HS-27A (cell line): Measurements from ENCODE around the gene FOXE1.
A peak's percentile ranks its signal among the peaks of the same experiment; 100 is the strongest.

Source experiments
- DNase-seq: peaks from one replicate; pipeline ENCODE4 v3.0.0-alpha.2; 2012; ENCODE audit warnings: low read depth, missing footprints

Gene FOXE1

DNA sequence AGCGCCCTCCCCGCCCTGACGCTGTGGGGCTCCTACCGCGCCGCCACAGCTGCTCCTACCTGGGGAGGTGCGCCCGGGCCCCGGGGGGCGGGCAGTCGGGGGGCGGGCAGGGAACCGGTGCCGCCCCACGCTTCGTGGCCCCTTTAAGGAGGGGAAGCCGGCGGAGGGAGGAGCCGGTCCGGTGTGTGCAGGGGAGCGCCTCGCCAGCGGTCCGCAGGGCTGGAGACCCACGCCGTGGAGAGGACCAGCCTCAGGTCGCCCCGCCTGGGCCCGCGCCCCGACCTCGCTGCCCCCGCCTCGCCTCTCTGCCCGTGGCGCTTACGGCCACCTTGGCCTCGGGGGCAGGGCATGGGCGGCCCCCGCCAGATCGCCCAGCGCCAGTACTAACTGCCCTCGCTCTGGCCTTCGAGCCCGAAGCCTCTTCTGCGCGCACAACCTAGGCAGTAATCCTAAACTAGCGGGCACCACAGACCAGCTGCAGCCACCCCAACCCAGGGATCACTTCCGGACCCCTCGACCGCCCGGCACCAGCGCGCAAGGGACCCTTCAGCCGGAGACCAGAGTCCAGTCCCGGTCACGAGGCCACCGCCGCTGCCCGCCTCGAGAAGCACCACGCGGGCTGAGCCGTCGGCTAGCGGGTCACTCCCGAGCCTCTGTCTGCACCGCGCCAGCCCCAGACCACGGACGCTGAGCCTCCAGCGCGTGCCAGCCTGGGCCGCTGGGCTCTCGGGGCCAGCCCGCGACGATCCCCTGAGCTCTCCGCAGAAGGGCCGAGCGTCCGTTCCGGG, at the start of gene FOXE1:
FOXE1 (plus strand) TSS at position 171 of the 788 bp plus-strand sequence. CDS start 689 bp downstream, outside the sequence.
- no peak for DNase-seq

DNA sequence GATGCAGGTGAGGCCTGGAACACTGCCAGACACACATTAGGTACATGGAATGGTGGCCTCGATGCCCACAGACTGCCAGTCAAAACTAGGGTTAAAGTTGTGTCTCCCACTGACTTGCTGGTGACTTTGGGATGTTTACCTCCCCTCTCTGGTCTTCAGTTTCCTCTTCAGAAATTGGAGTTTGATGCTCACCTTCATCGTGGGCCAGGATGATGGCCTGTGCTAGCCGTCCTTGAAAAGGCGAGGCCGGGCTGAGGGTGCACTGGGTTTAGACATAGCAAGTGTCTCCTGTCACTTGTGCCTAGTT, 49.0 kb upstream of the FOXE1 start:
- no peak for DNase-seq

DNA sequence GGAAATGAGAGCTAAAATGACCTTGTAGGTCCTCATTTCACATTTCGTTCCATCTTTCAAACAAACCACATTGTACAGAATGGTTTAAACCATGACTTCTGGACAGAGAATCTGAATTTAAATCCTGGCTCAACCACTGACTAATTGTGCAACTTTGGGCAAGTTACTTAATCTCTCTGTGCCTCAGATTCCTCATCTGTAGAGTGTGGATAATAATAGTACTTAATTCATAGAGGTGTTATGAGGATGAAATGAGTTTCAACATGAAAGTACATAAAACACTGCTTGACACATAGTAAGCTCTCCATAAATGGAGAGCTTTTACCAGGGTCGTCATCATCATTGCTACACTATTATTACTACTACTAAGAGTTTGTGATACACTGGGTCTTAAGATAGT, 46.3 kb upstream of the FOXE1 start:
- DNase-seq = no peak

DNA sequence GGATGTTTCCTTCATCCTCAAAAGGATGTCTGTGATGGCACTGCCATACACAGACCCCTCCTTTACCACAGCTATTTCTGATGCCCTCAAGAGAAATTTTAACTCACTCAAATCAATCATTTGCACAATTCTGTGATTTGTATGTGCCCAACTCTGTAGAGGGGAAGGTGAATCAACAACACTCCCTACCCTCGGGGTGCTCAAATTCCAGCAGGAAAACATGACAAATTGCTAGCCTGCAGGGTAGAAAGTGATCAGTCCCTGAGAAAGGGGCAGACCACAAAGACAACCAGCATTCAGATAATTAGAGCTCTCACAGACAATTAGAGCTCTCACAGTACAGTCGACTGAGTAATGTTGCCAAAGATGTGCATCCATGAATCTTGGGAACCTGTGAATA, 45.3 kb upstream of the FOXE1 start:
- DNase-seq = no peak

DNA sequence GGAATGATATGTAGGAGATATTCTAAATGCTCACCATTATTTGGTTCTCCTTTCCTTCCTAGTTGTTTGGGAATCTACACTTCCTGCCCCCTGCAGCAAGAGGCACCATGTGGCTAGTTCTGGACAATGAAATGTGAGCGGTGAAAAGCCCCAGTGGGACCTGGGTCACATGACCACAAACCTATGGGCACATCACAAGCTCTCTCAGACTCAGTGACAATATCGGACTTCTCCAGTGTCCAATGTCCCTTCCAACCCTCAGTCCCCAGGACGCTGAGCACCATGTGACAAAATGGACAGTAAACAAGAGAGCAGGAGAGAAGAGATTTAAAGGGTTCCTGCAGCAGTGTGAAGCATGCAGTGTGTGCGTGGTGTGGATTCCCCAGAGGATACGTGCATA, 44.6 kb upstream of the FOXE1 start:
- no peak for DNase-seq

DNA sequence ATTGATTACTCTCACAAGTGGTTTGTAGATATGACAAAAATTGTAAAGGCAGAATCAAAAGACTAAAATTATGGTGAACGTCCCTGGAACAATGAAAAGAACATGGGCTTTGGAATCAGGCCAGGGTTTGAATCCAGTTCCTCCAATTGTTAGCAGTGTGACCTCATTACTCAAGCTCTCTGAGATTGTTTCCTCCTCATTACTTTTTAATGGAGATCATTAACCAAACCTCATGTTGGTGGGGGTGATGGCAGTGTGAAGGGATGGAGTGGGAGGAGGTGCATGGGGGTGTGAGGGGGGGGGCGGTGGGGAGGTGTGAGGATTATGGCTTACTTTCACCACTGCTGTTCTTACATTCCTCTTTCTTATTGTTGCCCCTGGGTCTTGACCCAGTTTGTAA, 44.1 kb upstream of the FOXE1 start:
- no peak for DNase-seq

DNA sequence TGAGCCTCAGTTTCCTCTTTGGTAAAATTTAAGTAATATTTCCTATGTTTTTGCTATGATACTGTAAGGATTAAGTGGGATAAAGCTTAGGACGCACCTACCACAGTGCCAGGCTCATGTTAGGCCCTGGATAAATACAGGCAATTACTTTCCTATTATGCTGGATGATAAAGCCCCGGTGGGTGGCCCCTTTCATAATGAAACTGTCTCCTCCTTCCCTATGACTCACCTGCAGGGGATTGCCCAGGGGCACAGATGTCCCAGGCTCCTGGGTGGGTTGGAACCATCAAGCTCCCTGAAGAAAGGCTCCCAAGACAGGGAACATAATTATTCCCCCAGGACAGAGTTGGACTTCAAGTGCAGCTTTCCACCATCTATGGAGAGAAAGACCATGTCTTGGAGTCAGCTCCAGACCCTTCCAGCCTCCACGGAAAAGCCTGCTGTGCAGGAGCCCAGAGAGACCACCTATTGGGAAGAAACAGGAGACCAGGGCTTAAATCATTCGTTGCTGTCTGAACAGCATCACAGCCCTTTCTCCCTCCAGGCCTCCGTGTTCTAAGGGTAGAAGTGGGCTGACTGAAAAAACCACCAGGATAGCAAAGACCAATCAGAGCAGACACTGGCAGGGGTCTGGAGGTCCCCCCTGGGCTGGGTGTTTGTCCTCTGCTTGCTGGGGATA, 43.2 kb upstream of the FOXE1 start:
- DNase-seq = no peak

DNA sequence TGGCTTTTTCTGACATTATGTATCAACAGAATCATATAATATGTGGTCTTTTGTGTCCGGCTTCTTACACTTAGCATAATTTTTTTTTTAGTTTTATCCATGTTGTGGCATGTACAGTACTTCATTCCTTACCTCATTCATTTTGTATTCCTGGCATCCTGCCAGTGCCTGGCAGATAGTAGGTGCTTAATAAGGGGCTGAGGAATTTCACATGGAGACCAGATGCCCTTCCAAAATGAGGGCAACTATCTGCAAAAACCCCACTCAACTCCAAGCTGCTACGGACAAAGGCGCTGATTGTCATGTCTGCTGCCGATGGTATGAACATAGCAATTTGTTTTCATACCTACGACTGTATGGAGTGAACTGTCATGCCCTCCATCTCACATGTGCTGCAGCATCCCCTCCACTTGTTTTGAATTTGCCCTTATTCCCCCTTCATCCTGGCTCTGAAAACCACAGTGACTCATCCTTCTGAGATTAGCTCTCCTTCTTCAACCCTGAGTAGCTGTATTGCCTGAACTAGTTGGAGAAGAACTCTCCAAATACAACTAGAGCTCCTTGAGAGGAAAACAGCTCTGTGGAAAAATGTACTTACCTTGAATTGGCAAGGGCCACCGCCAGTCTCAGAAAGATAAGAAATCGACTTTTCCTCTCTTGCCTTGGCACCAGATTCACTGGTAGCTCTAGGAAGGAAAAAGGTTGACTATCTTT, 41.3 kb upstream of the FOXE1 start:
- DNase-seq = peak; percentile 87

DNA sequence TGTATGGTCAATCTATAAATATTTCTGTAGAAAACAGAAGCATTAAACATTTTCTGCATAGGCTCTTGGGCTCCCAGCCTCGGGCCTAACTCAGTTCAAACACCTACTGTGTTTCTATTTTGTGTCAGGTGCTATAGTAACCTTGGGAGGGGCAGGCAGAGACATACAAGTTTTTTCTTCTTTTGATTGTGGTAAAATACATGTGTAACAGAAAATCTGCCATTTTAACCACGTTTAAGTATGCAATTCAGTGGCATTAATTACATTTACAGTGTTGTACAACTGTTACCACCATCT, 40.8 kb upstream of the FOXE1 start:
- DNase-seq = no peak

DNA sequence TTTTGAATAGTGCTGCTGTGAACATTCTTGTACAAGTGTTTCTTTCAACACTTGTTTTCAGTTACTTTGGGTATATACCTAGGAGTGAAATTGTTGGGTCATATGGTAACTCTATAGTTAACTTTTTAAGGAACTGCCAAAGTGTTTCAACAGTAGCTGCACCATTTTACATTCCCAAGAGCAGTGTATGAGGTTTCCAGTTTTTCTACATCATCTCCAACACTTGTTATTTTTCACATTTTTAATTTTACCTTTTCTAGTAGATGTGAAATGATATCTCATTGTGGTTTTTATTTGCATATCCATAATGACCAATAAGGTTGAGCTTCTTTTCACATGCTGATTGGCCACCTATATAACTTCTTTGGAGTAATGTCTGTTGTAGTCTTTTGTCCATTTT, 40.0 kb upstream of the FOXE1 start:
- DNase-seq = no peak

DNA sequence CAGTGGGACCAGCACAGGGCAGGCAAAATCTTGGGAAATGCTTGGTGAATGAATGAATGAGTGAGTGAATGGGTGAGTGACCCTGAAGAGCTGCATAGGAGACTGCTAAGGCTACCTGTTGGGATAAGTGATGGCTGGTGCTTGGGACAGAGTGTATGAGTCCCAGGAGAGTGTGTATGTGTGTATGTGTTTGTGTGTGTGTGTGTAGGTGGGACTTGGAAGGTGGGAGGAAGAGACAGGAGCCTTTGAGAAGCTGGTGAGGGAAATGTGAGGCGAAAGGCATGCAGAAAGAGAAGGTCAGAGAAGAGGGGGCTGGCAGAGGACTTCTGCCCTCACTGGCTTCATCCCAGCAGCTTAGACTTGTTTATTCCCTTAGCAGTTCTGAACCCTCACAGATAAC, 33.3 kb upstream of the FOXE1 start:
- no peak for DNase-seq

DNA sequence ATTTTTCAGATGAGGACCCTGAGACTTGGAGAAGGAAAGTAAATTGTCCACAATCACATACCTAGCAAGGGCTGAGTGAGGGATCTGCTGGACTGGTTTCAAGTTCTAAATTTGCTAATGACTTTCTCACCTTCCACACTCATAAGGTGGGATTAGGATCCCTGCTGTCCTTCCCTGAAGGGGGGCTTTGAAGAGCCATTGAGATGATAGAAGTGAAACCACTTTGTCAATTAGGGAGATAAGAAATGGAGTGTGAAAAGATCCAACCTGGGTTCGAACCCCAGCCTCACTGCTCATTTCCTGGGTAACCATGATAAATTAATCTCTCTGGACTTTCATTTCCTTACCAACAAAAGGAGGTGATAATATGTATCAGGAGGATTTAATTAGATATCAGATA, 32.7 kb upstream of the FOXE1 start:
- no peak for DNase-seq

DNA sequence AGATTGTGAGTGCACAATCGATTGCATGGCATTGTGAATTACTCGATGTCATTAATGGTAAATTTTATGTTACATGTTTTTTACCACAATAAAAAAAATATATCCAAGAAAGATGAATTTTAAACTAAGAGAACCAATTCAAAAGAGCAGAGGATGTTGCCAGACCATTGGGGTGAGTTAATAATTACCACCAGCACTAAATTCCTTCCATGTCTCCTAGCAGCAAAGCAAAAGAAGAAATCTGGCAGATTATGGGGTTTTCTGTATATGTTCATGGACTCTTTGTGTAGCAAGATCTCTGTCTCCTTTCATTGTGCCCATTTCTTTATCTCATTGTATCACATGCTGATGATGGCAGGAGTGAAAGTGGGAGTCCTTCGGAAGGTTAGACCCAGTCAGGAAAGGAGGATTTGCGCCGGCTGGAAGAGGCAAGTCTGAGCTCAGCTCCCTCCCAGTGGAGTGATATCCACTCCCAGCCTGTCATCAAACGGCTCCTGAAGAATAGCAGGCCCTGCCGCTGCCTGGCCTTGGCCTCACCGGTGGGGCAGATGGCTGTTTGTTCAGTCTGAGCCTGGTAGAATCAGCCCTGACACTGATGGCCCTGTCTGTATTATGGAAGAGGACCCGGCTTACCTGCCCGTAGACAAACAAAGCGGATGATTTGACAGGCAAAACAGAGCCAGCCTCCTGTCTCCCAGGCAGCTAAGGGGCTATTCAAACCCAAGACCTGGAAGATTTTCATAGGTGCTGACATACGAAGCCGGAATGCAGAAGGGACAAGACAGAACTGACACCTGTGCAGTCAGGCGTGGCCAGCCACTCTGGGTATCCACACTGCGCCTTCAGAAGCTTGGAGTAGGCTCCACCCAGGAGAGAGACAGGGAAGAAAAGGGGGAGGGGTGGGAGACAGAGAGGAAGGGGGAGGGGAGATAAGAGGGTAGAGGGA, 21.9 kb upstream of the FOXE1 start:
- no peak for DNase-seq

DNA sequence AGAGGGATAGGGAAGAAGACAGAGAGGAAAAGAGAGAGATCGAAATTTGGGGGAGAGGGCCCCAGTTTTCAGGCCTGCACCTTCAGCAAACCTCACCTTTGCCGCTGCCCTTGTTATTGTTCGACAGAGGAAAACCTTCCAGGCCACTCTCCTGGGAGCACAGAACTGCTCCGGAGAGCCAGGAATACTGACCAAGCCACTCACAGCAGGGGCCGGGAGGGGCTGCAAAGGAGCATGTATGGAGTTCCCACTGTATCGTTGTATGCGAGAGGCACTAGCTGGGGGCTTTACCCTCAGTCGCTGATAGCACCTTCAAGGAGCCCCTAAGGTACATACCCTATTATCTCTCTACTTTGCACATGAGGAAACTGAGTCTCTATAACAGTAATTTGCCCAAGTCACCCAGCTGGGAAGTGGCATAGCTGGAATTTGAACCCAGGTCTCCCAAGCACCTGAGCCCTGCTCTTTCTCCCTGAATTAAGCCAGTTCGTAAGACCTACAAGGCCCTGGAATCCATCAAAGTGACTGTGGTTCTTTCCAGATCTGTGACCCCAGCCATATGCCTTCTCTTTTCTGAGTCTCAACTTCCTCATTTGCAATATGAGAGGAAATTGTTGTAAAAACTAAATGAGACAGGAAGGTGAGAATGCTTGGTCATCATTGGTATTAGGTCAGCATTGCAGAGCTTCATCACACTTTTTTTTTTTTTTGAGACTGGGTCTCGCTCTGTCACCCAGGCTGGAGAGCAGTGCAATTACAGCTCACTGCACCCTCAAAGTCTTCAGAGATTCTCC, 21.0 kb upstream of the FOXE1 start:
- no peak for DNase-seq

DNA sequence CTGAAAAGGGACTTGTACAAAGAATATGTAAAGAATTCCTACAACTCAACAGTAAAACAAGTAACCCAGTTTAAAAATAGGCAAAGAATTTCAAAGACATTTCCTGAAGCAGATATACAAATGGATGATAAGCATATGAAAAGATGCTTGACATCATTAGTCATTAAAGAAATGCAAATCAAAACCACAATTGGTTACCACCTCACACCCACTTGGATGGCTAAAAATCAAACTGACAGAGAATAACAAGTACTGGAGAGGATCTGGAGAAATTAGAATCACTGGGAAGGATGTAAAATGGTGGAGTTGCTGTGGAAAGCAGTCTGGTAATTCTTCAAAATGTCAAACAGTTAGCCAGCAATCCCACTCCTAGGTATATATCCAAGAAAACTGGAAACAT, 12.5 kb upstream of the FOXE1 start:
- DNase-seq = peak; percentile 84

DNA sequence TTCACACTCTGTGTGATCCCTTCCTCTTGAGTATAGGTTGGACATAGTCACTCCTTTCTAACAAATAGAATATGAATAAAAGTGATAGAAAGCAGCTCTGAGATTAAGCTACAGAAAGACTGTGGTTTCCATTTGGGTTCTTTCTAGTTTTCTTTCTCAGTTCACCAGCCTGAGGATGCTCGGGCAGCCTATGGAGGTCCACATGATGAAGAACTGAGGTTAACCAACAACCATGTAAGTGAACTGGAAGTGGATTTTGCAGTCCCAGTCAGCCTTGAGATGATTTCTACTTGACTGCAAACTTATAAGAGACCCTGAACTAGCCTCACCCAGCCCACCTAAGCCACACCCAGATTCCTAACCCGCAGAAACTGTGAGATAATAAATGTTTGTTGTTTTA, 10.1 kb upstream of the FOXE1 start:
- DNase-seq = no peak

DNA sequence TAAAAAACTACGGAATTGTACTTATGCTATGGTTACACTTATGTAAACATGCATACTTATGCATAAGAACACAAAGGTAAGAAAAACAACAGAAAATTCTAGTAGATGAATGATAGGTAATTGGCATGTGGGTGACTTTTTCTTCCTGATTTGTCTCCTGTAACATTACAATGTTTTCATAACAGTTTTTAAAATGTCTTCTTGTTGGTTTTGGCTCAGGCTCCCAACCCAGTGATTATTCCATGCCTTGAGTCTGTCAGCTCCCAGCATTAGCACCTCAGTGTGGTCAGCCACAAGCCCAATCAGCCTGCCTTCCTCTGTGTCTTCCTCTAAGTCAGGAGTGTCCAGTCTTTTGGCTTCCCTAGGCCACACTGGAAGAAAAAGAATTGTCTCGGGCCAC, 7.9 kb upstream of the FOXE1 start:
- DNase-seq = peak; percentile 55

DNA sequence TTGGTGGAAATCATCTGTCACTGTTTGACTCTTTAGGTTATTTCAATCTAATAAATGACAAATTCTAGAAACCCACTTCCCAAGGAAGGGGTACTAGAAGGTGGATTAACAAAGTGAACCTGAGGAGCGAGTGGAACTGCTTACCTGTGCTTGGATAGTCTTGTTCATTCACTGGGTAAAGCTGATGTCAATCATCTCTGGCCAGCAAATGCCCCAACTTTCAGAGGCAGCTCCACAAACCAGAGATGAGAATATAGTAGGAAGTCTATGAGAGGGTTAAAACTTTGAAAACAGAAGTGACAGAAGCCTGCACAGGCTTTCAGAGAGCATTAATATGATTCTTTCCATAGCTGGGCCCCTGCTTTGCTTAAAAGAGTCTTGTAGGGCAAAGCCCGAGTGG, 7.3 kb upstream of the FOXE1 start:
- no peak for DNase-seq

DNA sequence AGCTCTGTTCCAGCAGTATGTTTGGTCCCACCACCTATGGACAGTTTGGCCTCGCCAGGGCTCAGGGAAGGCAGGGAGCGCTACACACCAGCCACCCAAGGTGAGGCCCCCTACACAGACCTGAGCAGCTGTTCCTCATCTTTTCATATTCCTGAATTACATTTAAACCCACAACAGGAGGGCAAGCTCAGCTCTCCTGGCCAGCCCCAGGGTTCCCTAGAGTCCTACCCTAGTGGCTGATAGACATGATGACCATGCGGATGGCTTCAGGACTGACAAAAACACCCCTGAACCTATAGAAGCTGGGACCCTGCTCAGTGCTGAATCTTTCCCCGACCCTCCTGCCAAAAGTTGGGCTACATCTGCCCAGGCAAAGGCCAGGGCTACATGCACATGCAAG, 6.7 kb upstream of the FOXE1 start:
- DNase-seq = no peak

DNA sequence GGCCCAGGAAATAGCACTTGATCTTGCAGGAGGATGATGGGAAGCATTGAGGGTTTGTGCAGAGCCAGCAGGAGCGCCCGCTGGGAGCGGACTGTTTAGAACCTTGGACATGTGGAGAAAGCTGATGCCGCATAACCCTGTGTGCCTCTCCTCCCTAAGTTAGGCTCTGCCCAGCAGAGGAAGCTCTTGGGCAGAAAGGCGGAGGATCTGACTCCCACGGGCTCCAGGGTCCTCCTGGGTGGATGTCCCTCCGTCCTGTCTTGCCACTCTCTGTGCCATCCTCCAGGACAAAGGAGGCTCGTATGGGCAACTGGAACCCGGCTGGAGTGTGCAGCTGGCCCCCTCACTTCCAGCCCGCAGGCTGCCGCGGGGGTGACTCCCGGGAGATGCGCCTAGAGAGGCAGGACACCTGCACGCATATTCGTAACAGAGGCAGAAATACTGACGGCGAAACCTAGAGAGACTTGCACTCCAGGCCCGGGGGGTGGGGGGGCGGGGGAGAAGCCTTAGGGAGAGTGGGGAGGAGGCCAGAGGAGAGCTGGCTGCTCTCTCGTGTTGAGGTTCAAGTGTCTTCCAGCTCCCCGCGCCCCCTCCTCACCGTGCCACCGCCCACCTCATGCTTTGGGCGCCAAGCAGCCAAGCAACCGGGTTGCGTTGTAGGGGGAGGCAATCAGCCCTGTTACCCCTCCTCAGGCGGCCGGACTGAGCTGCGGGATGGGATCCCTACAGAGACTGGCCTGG, 5.4 kb upstream of the FOXE1 start:
- no peak for DNase-seq

DNA sequence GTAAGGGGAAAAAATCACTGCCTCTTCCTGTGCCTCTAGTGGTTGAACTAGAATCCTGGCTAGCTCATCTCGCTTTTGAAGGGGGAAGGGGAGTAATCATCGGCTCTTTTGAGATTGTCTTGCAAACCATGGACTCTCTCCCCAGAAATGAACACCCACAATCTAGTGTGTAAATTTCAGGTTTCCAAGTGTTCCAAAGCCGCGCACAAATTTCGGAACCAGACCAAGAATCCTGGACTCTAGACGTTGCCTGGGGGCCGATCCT, 4.9 kb upstream of the FOXE1 start:
- no peak for DNase-seq
